Liver (tissue), 9 donors: Measurements from ENCODE around the gene USP25. TPM values are rescaled to one million over a fixed set of nuclear protein-coding genes. Genes with fewer than 3 reads are reported as not detected.

ENCODE experiments used
- DNase-seq: peaks from one replicate; pipeline ENCODE4 v3.0.0-alpha.2; 2017; ENCODE audit warnings: low spot score
- H3K27ac ChIP-seq, 2 donors: one replicate each; pipeline ENCODE4 v1.7.0; 2013; ENCODE audit warnings: inconsistent platforms in 2 of 2, low read length in 2 of 2, control low read depth in 1 of 2, low read depth in 1 of 2, mild to moderate bottlenecking in 1 of 2
- H3K27me3 ChIP-seq, 4 donors: one replicate each; pipeline versions ENCODE4 v1.6.1 to v1.7.0; 2013; ENCODE audit warnings: low read length in 3 of 4, inconsistent platforms in 1 of 4, mild to moderate bottlenecking in 1 of 4, moderate library complexity in 1 of 4; ENCODE audit not compliant: control insufficient read depth in 4 of 4, insufficient read depth in 4 of 4
- H3K36me3 ChIP-seq, 4 donors: one replicate each; pipeline versions ENCODE4 v1.6.1 to v1.7.0; 2013; ENCODE audit warnings: low read length in 3 of 4, mild to moderate bottlenecking in 3 of 4, low read depth in 1 of 4, moderate library complexity in 1 of 4; ENCODE audit not compliant: control insufficient read depth in 4 of 4, insufficient read depth in 3 of 4
- H3K4me1 ChIP-seq, 4 donors: one replicate each; pipeline versions ENCODE4 v1.6.1 to v1.7.0; 2013; ENCODE audit warnings: low read length in 3 of 4, mild to moderate bottlenecking in 3 of 4, moderate library complexity in 1 of 4; ENCODE audit not compliant: control insufficient read depth in 4 of 4, insufficient read depth in 4 of 4
- H3K4me3 ChIP-seq, 3 donors: one replicate each; pipeline versions ENCODE4 v1.6.1 to v1.7.0; 2013; ENCODE audit warnings: low read length in 3 of 3, control low read depth in 1 of 3, low read depth in 1 of 3, mild to moderate bottlenecking in 1 of 3
- H3K9ac ChIP-seq, 2 donors: one replicate each; pipeline ENCODE4 v1.7.0; 2013; ENCODE audit warnings: low read length in 2 of 2, mild to moderate bottlenecking in 2 of 2, moderate library complexity in 2 of 2, control low read depth in 1 of 2, low read depth in 1 of 2
- H3K9me3 ChIP-seq, 4 donors: one replicate each; pipeline versions ENCODE4 v1.6.1 to v1.7.0; 2013; ENCODE audit warnings: low read length in 3 of 4; ENCODE audit not compliant: control insufficient read depth in 4 of 4
- ATF3 ChIP-seq: IDR thresholded peaks from 2 replicates; pipeline ENCODE4 v1.6.1; 2016; ENCODE audit warnings: antibody characterized with exemption
- CTCF ChIP-seq: fragments of 150-350 bp; IDR thresholded peaks from 2 replicates; pipeline ENCODE4 v1.5.1; 2017; ENCODE audit warnings: improper control_type of control experiment, low read depth, low read length; ENCODE audit not compliant: missing input control
- EGR1 ChIP-seq, 2 donors: IDR thresholded peaks; 2 replicates each; pipeline ENCODE4 v1.6.1; 2016 to 2018; ENCODE audit warnings: antibody characterized with exemption in 2 of 2, low read depth in 2 of 2
- FOXA2 ChIP-seq: IDR thresholded peaks from 2 replicates; pipeline ENCODE4 v1.6.1; 2016; ENCODE audit warnings: antibody characterized with exemption
- GABPA ChIP-seq, 2 donors: IDR thresholded peaks in 1 of 2; conservative IDR thresholded peaks in 1 of 2; 2 replicates each; pipeline ENCODE4 v1.6.1; 2016; ENCODE audit warnings: antibody characterized with exemption in 2 of 2, mild to moderate bottlenecking in 1 of 2, moderate library complexity in 1 of 2
- HNF4A ChIP-seq, 2 donors: conservative IDR thresholded peaks; 2 replicates each; pipeline ENCODE4 v1.6.1; 2016; ENCODE audit warnings: antibody characterized with exemption in 2 of 2, mild to moderate bottlenecking in 2 of 2
- HNF4G ChIP-seq: IDR thresholded peaks from 2 replicates; pipeline ENCODE4 v1.6.1; 2016; ENCODE audit warnings: antibody characterized with exemption
- MAX ChIP-seq: IDR thresholded peaks from 2 replicates; pipeline ENCODE4 v1.6.1; 2016; ENCODE audit warnings: antibody characterized with exemption
- NR2F2 ChIP-seq: IDR thresholded peaks from 2 replicates; pipeline ENCODE4 v1.6.1; 2016; ENCODE audit warnings: antibody characterized with exemption
- RAD21 ChIP-seq, 2 donors: IDR thresholded peaks; 2 replicates each; pipeline ENCODE4 v1.6.1; 2016; ENCODE audit warnings: antibody characterized with exemption in 2 of 2, mild to moderate bottlenecking in 2 of 2
- REST ChIP-seq: IDR thresholded peaks from 2 replicates; pipeline ENCODE4 v1.6.1; 2016; ENCODE audit warnings: antibody characterized with exemption, mild to moderate bottlenecking
- RXRA ChIP-seq, 2 donors: IDR thresholded peaks; 2 replicates each; pipeline ENCODE4 v1.6.1; 2017 to 2018; ENCODE audit warnings: antibody characterized with exemption in 2 of 2, mild to moderate bottlenecking in 1 of 2
- SP1 ChIP-seq: IDR thresholded peaks from 2 replicates; pipeline ENCODE4 v1.6.1; 2018; ENCODE audit warnings: antibody characterized with exemption, mild to moderate bottlenecking
- TAF1 ChIP-seq: conservative IDR thresholded peaks from 2 replicates; pipeline ENCODE4 v1.6.1; 2016; ENCODE audit warnings: antibody characterized with exemption, mild to moderate bottlenecking
- YY1 ChIP-seq: IDR thresholded peaks from 2 replicates; pipeline ENCODE4 v1.6.1; 2016; ENCODE audit warnings: antibody characterized with exemption, mild to moderate bottlenecking
- ZBTB33 ChIP-seq: IDR thresholded peaks from 2 replicates; pipeline ENCODE4 v1.6.1; 2016; ENCODE audit warnings: antibody characterized with exemption
- WGBS: extraction: QIAGEN DNeasy Blood & Tissue Kit; methylation state at CpG from one replicate; pipeline ENCODE4 v1.1.7; 2013; 5-methylcytosine and 5-hydroxymethylcytosine counted together
- polyA plus RNA-seq, 2 donors: library from polyadenylated mRNA; stranded (reverse) in 1 of 2; unstranded in 1 of 2; fragments of 200-250 nt in 1 of 2; fragments of >200 nt in 1 of 2; fragmentation: Nextera tagmentation in 1 of 2; extraction: Ambion mirVana in 1 of 2; gene quantifications; one replicate each; pipeline versions ENCODE4 v1.2.1 to v1.2.3, GENCODE V29; 2013 to 2015
- total RNA-seq, 2 donors: library from RNA; depleted of rRNA; stranded (reverse); fragments of >200 nt; gene quantifications; one replicate each; pipeline ENCODE4 v1.2.3, GENCODE V29; 2014
- donor health status: healthy.
- donor health status: healthy.
- donor health status: healthy.
- donor health status: healthy.
- donor health status: healthy.

Gene USP25
- total and polyA plus RNA-seq, 4 donors, result 6.0 to 26.7 (median 15.3) TPM

GRCh38 chr21:15742052-15742670, 12.4 kb downstream of the USP25 start:
- H3K9ac ChIP-seq, result no peak overlapping the region
- 74% methylated on average over 4 of the region's 4 CpGs for WGBS
- no peaks in the 10 kb centered on the region for H3K27me3 ChIP-seq
- no peak for DNase-seq
- H3K4me1 ChIP-seq, result peaks cover 8 to 11% (median 10%) of the 10 kb centered on the region in 4 donors
- no peaks in the 10 kb centered on the region for H3K36me3 ChIP-seq
- H3K9me3 ChIP-seq, result no peaks in the 10 kb centered on the region
- H3K27ac ChIP-seq, result no peak overlapping the region
- H3K4me3 ChIP-seq, result no peak overlapping the region
- peak; percentile 8 for TF ChIP-seq SP1
- no peak for TF ChIP-seq YY1
- TF ChIP-seq NR2F2, result peak; percentile 89
- no peak for TF ChIP-seq EGR1 (IDR thresholded peaks at IDR 0.05; ENCODE audit: low read depth in 2 of 2)
- no peak for TF ChIP-seq TAF1
- TF ChIP-seq REST, result no peak

- DNase-seq, result no peak
- Histone ChIP-seq H3K27ac (no peak overlapping the region), H3K36me3 (no peaks in the 10 kb centered on the region), H3K4me1 (peaks cover 8 to 11% (median 10%) of the 10 kb centered on the region in 4 donors), H3K9ac (no peak overlapping the region), H3K27me3 (no peaks in the 10 kb centered on the region), H3K9me3 (no peaks in the 10 kb centered on the region), H3K4me3 (no peak overlapping the region)
- TF ChIP-seq RXRA (IDR thresholded peaks at IDR 0.05), result no peak
- TF ChIP-seq GABPA (IDR thresholded peaks at IDR 0.05 in 1 of 2, conservative IDR thresholded peaks at IDR 0.05 in 1 of 2), result no peak
- TF ChIP-seq SP1, result no peak
- no peak for TF ChIP-seq TAF1
- TF ChIP-seq CTCF, result no peak
- TF ChIP-seq RAD21 (IDR thresholded peaks at IDR 0.05), result no peak
- WGBS, result 98% methylated on average over 13 of the region's 13 CpGs
These were observed 12.9 kb downstream of the USP25 start for GRCh38 chr21:15742694-15743093.

- 96% methylated on average over 4 of the region's 4 CpGs for WGBS
- peaks cover 7 to 14% (median 10%) of the 10 kb centered on the region in 4 donors for H3K4me1 ChIP-seq
- TF ChIP-seq ZBTB33 (no peak), REST (no peak), EGR1 (IDR thresholded peaks at IDR 0.05; ENCODE audit: low read depth in 2 of 2) (no peak), MAX (no peak), FOXA2 (no peak), HNF4A (conservative IDR thresholded peaks at IDR 0.05) (no peak), HNF4G (no peak), ATF3 (no peak)
These were observed 13.8 kb downstream of the USP25 start for GRCh38 chr21:15743593-15743992.

More at GRCh38 chr21:15743593-15743992, 13.8 kb downstream of the USP25 start:
- H3K9me3 ChIP-seq, result no peaks in the 10 kb centered on the region
- no peaks in the 10 kb centered on the region for H3K27me3 ChIP-seq
- H3K27ac ChIP-seq, result no peak overlapping the region
- no peak for DNase-seq
- no peaks in the 10 kb centered on the region for H3K36me3 ChIP-seq
- H3K4me3 ChIP-seq, result no peak overlapping the region
- H3K9ac ChIP-seq, result no peak overlapping the region
